Measurements from ENCODE around the gene OR2H2.

DNA sequence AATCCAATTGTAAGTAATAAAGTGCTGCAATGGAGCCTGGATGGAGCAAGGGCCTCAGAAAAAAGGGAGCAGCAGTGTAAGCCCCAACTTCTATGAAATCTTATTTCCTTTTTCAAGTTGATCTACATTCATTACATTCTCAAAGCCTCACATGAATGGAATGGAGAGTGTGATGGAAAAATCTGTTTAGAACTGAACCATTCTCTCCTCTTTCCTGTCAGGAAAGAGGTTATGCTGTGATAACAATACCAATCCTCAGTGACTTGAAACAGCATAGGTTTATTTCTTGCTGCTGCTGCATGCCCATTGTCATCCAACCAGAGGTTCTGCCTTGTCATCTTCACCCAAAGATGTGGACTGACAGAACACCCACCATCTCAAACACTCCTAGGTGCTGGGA is 8.9 kb upstream of the OR2H2 start:
- no peak for TF ChIP-seq POLR2AphosphoS5 (IDR thresholded peaks at IDR 0.05)
- no peak for TF ChIP-seq CTCF (IDR thresholded peaks at IDR 0.05)
